Measurements from ENCODE around the gene GNG7. TPM values are rescaled to one million over a fixed set of nuclear protein-coding genes. Genes with fewer than 3 reads are reported as not detected.
A peak's percentile ranks its signal among the peaks of the same experiment; 100 is the strongest.

The GNG7 gene
- polyA plus RNA-seq, 3 donors = 1.1 to 1.6 (median 1.3) TPM

GRCh38 chr19:2726904-2727639 lies 24.6 kb upstream of the GNG7 start:
- Histone ChIP-seq H3K4me3 (replicated peaks in 1 of 3; ENCODE audit: low read depth in 2 of 3, low read length in 3 of 3) (no peak overlapping the region), H3K79me2 (ENCODE audit: insufficient read depth, low read length) (no peaks in the 10 kb centered on the region), H3K27me3 (ENCODE audit: control insufficient read depth in 2 of 2, insufficient read depth in 2 of 2, low read length in 2 of 2) (peaks cover 0 to 23% of the 10 kb centered on the region in 2 donors), H2AFZ (ENCODE audit: insufficient read depth, low read depth, low read length, poor library complexity, severe bottlenecking) (no peak overlapping the region), H3K36me3 (replicated peaks in 1 of 2; ENCODE audit: control insufficient read depth in 1 of 2, insufficient read depth in 2 of 2, low read length in 2 of 2) (peaks cover 0 to 4% of the 10 kb centered on the region in 2 donors), H3K9me3 (replicated peaks in 1 of 2; ENCODE audit: control insufficient read depth in 1 of 2, insufficient read depth in 1 of 2, low read length in 2 of 2) (no peaks in the 10 kb centered on the region), H3K4me1 (ENCODE audit: control insufficient read depth in 1 of 2, insufficient read depth in 2 of 2, low read length in 2 of 2) (peaks cover 0 to 5% of the 10 kb centered on the region in 2 donors), H3K9ac (ENCODE audit: insufficient read depth, low read length, poor library complexity, severe bottlenecking) (no peak overlapping the region), H4K20me1 (ENCODE audit: insufficient read depth, low read length) (no peaks in the 10 kb centered on the region), H3K27ac (ENCODE audit: low read depth in 1 of 2, low read length in 2 of 2) (no peak overlapping the region), H3K4me2 (replicated peaks; ENCODE audit: extremely low read depth, low read length, poor library complexity, severe bottlenecking) (no peak overlapping the region)
- Mint-ChIP-seq H3K9me3 (peaks cover 0 to 4% (median 0%) of the 10 kb centered on the region in 7 donors), H3K4me1 (no peaks in the 10 kb centered on the region), H3K27me3 (ENCODE audit: low read depth in 3 of 3) (peaks cover 24 to 49% (median 45%) of the 10 kb centered on the region in 3 donors), H3K4me3 (peak overlapping the region in 1 of 2 donors; percentile 24), H3K36me3 (peaks cover 0 to 3% of the 10 kb centered on the region in 2 donors), H3K27ac (peak overlapping the region in 1 of 7 donors; percentile 46)
- intact Hi-C loops (cut with micrococcal nuclease) = no loop called here
- WGBS (ENCODE audit: insufficient coverage) = 29% methylated on average over 17 of the region's 26 CpGs
- DNase-seq = no peak
- TF ChIP-seq CTCF (IDR thresholded peaks at IDR 0.05) = no peak

GRCh38 chr19:2726160-2726855 lies 23.8 kb upstream of the GNG7 start:
- Histone ChIP-seq H4K20me1 (ENCODE audit: insufficient read depth, low read length) (no peaks in the 10 kb centered on the region), H3K9ac (ENCODE audit: insufficient read depth, low read length, poor library complexity, severe bottlenecking) (no peak overlapping the region), H3K79me2 (ENCODE audit: insufficient read depth, low read length) (no peaks in the 10 kb centered on the region), H3K4me3 (replicated peaks in 1 of 3; ENCODE audit: low read depth in 2 of 3, low read length in 3 of 3) (no peak overlapping the region), H3K4me1 (ENCODE audit: control insufficient read depth in 1 of 2, insufficient read depth in 2 of 2, low read length in 2 of 2) (peaks cover 2 to 5% of the 10 kb centered on the region in 2 donors), H3K36me3 (replicated peaks in 1 of 2; ENCODE audit: control insufficient read depth in 1 of 2, insufficient read depth in 2 of 2, low read length in 2 of 2) (no peaks in the 10 kb centered on the region), H2AFZ (ENCODE audit: insufficient read depth, low read depth, low read length, poor library complexity, severe bottlenecking) (no peak overlapping the region), H3K27me3 (ENCODE audit: control insufficient read depth in 2 of 2, insufficient read depth in 2 of 2, low read length in 2 of 2) (peaks cover 2 to 30% of the 10 kb centered on the region in 2 donors), H3K9me3 (replicated peaks in 1 of 2; ENCODE audit: control insufficient read depth in 1 of 2, insufficient read depth in 1 of 2, low read length in 2 of 2) (no peaks in the 10 kb centered on the region), H3K27ac (ENCODE audit: low read depth in 1 of 2, low read length in 2 of 2) (no peak overlapping the region), H3K4me2 (replicated peaks; ENCODE audit: extremely low read depth, low read length, poor library complexity, severe bottlenecking) (no peak overlapping the region)
- peaks cover 2% of the 10 kb centered on the region for H3K4me1 Mint-ChIP-seq
- peak overlapping the region in 1 of 7 donors; percentile 8 for H3K27ac Mint-ChIP-seq
- WGBS (ENCODE audit: insufficient coverage) = 73% methylated on average over 9 of the region's 15 CpGs
- DNase-seq = no peak
- peaks cover 30 to 56% (median 52%) of the 10 kb centered on the region in 3 donors for H3K27me3 Mint-ChIP-seq (ENCODE audit: low read depth in 3 of 3)
- peaks cover 0 to 10% (median 5%) of the 10 kb centered on the region in 7 donors for H3K9me3 Mint-ChIP-seq
- H3K36me3 Mint-ChIP-seq = no peaks in the 10 kb centered on the region
- no peak overlapping the region for H3K4me3 Mint-ChIP-seq
- intact Hi-C loops (cut with micrococcal nuclease) = no loop called here
- no peak for TF ChIP-seq CTCF (IDR thresholded peaks at IDR 0.05)
